Measurements from ENCODE around the gene USP12.

DNA sequence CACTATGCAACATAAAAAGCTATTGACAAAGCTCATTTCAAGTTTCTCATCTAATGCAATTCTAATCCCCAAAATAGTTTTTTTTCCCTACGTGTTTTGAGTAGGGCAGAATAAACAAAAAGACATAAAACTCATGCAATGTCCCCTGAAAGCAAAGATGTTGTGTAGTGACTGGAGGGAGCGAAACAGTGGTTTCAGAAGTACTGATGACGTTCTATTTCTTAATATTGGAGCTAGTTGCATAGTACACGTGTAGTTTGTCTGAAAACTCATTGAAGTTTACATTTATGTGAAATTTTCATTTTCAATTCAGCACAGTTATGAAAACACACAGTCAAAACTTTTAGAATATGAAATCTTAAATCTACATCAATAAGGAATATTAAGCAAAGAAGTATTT lies 31.6 kb downstream of the USP12 start:
- TF ChIP-seq POLR2A (IDR thresholded peaks at IDR 0.05) (no peak), POLR2AphosphoS5 (IDR thresholded peaks at IDR 0.05) (no peak)
- TF ChIP-seq, protein P1, sequence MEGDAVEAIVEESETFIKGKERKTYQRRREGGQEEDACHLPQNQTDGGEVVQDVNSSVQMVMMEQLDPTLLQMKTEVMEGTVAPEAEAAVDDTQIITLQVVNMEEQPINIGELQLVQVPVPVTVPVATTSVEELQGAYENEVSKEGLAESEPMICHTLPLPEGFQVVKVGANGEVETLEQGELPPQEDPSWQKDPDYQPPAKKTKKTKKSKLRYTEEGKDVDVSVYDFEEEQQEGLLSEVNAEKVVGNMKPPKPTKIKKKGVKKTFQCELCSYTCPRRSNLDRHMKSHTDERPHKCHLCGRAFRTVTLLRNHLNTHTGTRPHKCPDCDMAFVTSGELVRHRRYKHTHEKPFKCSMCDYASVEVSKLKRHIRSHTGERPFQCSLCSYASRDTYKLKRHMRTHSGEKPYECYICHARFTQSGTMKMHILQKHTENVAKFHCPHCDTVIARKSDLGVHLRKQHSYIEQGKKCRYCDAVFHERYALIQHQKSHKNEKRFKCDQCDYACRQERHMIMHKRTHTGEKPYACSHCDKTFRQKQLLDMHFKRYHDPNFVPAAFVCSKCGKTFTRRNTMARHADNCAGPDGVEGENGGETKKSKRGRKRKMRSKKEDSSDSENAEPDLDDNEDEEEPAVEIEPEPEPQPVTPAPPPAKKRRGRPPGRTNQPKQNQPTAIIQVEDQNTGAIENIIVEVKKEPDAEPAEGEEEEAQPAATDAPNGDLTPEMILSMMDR (IDR thresholded peaks at IDR 0.05) = no peak

All from prostate gland (tissue), 2 donors.